B cell (primary cell): ENCODE measurements around the gene IL10RA. TPM values are rescaled to one million over a fixed set of nuclear protein-coding genes. Genes with fewer than 3 reads are reported as not detected.

Source experiments
- ATAC-seq: fragments of 200-7000 bp; cut with Tn5 transposase; one replicate; pipeline ENCODE4 v1.10.0; 2021; ENCODE audit warnings: low read depth, mild to moderate bottlenecking, moderate number of reproducible peaks, moderate library complexity
- CTCF ChIA-PET: fragments of 350-600 bp; sonication (Branson Sonifier 250); formaldehyde crosslinking; loops from one replicate; lab custom pipeline; 2021; ENCODE audit warnings: antibody characterized with exemption, inconsistent platforms; lab: Charles Lee
- POLR2A ChIA-PET: fragments of 350-600 bp; sonication (Branson Sonifier 250); formaldehyde crosslinking; loops from one replicate; lab custom pipeline; 2021; ENCODE audit warnings: antibody characterized with exemption; lab: Charles Lee
- DNase-seq: peaks from one replicate; pipeline ENCODE4 v3.0.0; 2013
- H2AFZ ChIP-seq: 2 replicates; pipeline ENCODE4 v1.6.1; 2012; ENCODE audit warnings: mild to moderate bottlenecking, low read depth, low read length; ENCODE audit not compliant: insufficient read depth, poor library complexity, severe bottlenecking
- H3K27ac ChIP-seq, 2 donors: 1 replicate in 1 of 2; 2 replicates in 1 of 2; pipeline ENCODE4 v1.5.1; 2012 to 2013; ENCODE audit warnings: low read length in 2 of 2, mild to moderate bottlenecking in 2 of 2, moderate library complexity in 1 of 2
- H3K27me3 ChIP-seq, 4 experiments: fragments of 200-600 bp in 1 of 4; sonication (generic) in 1 of 4; replicated peaks in 1 of 4; 1 replicate in 2 of 4; 2 replicates in 2 of 4; pipeline versions ENCODE4 v1.6.1 to v1.7.0; 2013 to 2016; ENCODE audit warnings: low read length in 3 of 4, mild to moderate bottlenecking in 2 of 4, mixed read lengths in 1 of 4, moderate library complexity in 1 of 4; ENCODE audit not compliant: insufficient read depth in 4 of 4, control insufficient read depth in 3 of 4; ENCODE audit errors: control extremely low read depth in 1 of 4
- H3K36me3 ChIP-seq, 2 experiments: replicated peaks in 1 of 2; 1 replicate in 1 of 2; 2 replicates in 1 of 2; pipeline versions ENCODE4 v1.6.1 to v1.7.1; 2013; ENCODE audit warnings: low read length in 1 of 2; ENCODE audit not compliant: insufficient read depth in 2 of 2, control insufficient read depth in 1 of 2; ENCODE audit errors: control extremely low read depth in 1 of 2, extremely low read depth in 1 of 2
- H3K4me1 ChIP-seq, 2 donors: fragments of 200-600 bp in 1 of 2; sonication (generic) in 1 of 2; 1 replicate in 1 of 2; 2 replicates in 1 of 2; pipeline versions ENCODE4 v1.5.1 to v1.6.1; 2013 to 2017; ENCODE audit warnings: low read length in 2 of 2; ENCODE audit not compliant: control insufficient read depth in 2 of 2, insufficient read depth in 2 of 2
- H3K4me2 ChIP-seq: replicated peaks from 2 replicates; pipeline ENCODE3; 2012; ENCODE audit warnings: mild to moderate bottlenecking, low read depth, low read length; ENCODE audit not compliant: poor library complexity, severe bottlenecking
- H3K4me3 ChIP-seq, 5 experiments: fragments of 200-600 bp in 1 of 5; sonication (generic) in 1 of 5; 1 replicate in 3 of 5; 2 replicates in 2 of 5; pipeline versions ENCODE4 v1.5.1 to v1.7.0; 2011 to 2016; ENCODE audit warnings: low read length in 4 of 5, mild to moderate bottlenecking in 4 of 5, low read depth in 2 of 5, control low read depth in 1 of 5, moderate library complexity in 1 of 5; ENCODE audit not compliant: insufficient read depth in 1 of 5; ENCODE audit errors: control extremely low read depth in 1 of 5, extremely low read depth in 1 of 5
- H3K79me2 ChIP-seq: fragments of 200-600 bp; sonication (generic); one replicate; pipeline ENCODE4 v1.6.0; 2016; ENCODE audit warnings: low read length; ENCODE audit not compliant: control insufficient read depth, insufficient read depth
- H3K9ac ChIP-seq: fragments of 200-600 bp; sonication (generic); 2 replicates; pipeline ENCODE4 v1.6.1; 2017; ENCODE audit warnings: mild to moderate bottlenecking, low read length, moderate library complexity
- H3K9me3 ChIP-seq, 3 donors: one replicate each; pipeline versions ENCODE4 v1.6.1 to v1.7.1; 2013; ENCODE audit warnings: low read length in 2 of 3; ENCODE audit not compliant: control insufficient read depth in 2 of 3, insufficient read depth in 1 of 3; ENCODE audit errors: control extremely low read depth in 1 of 3
- H4K20me1 ChIP-seq: 2 replicates; pipeline ENCODE4 v1.6.0; 2012; ENCODE audit warnings: mild to moderate bottlenecking, low read length; ENCODE audit not compliant: insufficient read depth, control insufficient read depth, poor library complexity, severe bottlenecking
- H3K27ac Mint-ChIP-seq: one replicate; pipeline ENCODE4 v1.8.0; 2021; ENCODE audit warnings: mixed read lengths
- H3K27me3 Mint-ChIP-seq: one replicate; pipeline ENCODE4 v1.8.0; 2021; ENCODE audit warnings: mixed read lengths
- H3K4me1 Mint-ChIP-seq: one replicate; pipeline ENCODE4 v1.8.0; 2021; ENCODE audit warnings: mixed read lengths
- H3K4me3 Mint-ChIP-seq: one replicate; pipeline ENCODE4 v1.8.0; 2021; ENCODE audit warnings: mixed read lengths
- H3K9me3 Mint-ChIP-seq: one replicate; pipeline ENCODE4 v1.8.0; 2022; ENCODE audit warnings: mixed read lengths; ENCODE audit not compliant: insufficient read depth
- EZH2 ChIP-seq: IDR thresholded peaks from 2 replicates; pipeline ENCODE4 v1.6.1; 2012; ENCODE audit warnings: borderline replicate concordance, low read depth, mild to moderate bottlenecking, moderate library complexity, low read length; ENCODE audit not compliant: insufficient read depth, poor library complexity, severe bottlenecking
- WGBS: methylation state at CpG from one replicate; pipeline ENCODE4 v1.1.5; 2013; ENCODE audit warnings: missing lambda C conversion rate; ENCODE audit not compliant: insufficient coverage; 5-methylcytosine and 5-hydroxymethylcytosine counted together
- intact Hi-C: fragments of 100-400 bp; cut with micrococcal nuclease; formaldehyde crosslinking; loops from one replicate; pipeline ENCODE4 v1.10.0; 2022
- polyA plus RNA-seq: library from polyadenylated mRNA; depleted of rRNA; stranded (reverse); fragments of >200 nt; gene quantifications from 2 replicates; pipeline ENCODE4 v1.2.3, GENCODE V29; 2012
- total RNA-seq, 2 donors: library from RNA; stranded (reverse); fragments of 120-200 nt in 1 of 2; gene quantifications; 1 replicate in 1 of 2; 2 replicates in 1 of 2; pipeline versions ENCODE4 v1.2.3 to v1.2.4, GENCODE V29; 2013 to 2022
- TF ChIP-seq, protein P1 (sequence below): fragments of 200-600 bp; IDR thresholded peaks from one replicate; pipeline ENCODE4 v1.8.0; 2022; ENCODE audit warnings: antibody characterized with exemption, mild to moderate bottlenecking

IL10RA gene
- total and polyA plus RNA-seq, 2 donors (not counting 1 experiment from before 2014, with no cell fraction given): 73.3 to 417 TPM

DNA sequence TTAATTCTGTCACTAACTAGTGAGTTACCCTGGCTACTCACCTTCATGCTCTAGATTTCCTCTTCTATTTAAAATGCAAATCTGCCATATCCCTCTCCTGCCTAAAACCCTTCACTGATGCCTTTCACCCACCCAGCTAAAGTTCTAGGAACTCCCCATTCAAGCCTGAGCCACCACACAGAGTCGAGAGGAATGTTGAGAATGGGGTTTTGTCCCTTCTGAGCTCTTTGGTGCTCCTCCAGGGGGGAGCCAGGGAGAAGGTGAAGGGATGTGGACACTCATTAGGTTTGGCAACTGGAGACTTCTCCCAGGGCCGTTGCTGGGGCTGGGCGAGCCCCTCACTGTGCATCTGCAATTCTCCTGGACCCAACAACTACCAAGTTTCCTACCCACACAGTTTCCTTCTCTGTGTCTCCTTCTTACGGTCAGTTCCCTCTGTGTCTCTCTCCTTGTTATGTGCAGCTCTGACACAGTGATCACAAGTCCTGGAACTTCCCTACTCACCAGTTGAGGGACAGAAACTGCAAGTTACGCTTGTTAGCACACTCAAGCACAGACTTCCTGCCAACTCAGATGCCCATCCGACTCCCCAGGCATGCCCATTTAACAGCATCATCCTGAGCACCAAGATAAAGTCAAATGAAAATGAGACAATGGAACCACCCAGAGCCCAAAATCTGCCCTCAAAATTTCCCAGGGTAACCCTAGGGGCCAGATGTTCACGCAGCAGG lies 6.5 kb upstream of the IL10RA start:
- Mint-ChIP-seq H3K4me3 (peak overlapping the region; percentile 59), H3K27ac (peak overlapping the region; percentile 79), H3K27me3 (no peaks in the 10 kb centered on the region), H3K9me3 (no peaks in the 10 kb centered on the region), H3K4me1 (peaks cover 65% of the 10 kb centered on the region)
- Histone ChIP-seq H3K27ac (peak overlapping the region; percentile 69 to 79), H3K4me3 (no peak overlapping the region), H2AFZ (peak overlapping the region; percentile 8), H3K4me2 (peak overlapping the region; percentile 50), H3K27me3 (no peaks in the 10 kb centered on the region), H3K9me3 (peaks cover 0 to 6% (median 0%) of the 10 kb centered on the region in 3 donors), H4K20me1 (no peaks in the 10 kb centered on the region), H3K79me2 (peaks cover 3% of the 10 kb centered on the region), H3K9ac (no peak overlapping the region), H3K36me3 (peaks cover 0 to 2% of the 10 kb centered on the region in 2 experiments), H3K4me1 (peaks cover 33 to 49% of the 10 kb centered on the region in 2 donors)
- ATAC-seq: peak; percentile 71
- POLR2A ChIA-PET: interaction anchor here (1.0 to 2.6 kb wide), 5 partner anchors 17 to 72 kb away, joined by 3 to 10 read pairs (median 5); no protein-coding TSS in a partner anchor
- intact Hi-C loops: no loop called here
- DNase-seq: peak; percentile 74
- TF ChIP-seq EZH2: no peak
- TF ChIP-seq, protein P1, sequence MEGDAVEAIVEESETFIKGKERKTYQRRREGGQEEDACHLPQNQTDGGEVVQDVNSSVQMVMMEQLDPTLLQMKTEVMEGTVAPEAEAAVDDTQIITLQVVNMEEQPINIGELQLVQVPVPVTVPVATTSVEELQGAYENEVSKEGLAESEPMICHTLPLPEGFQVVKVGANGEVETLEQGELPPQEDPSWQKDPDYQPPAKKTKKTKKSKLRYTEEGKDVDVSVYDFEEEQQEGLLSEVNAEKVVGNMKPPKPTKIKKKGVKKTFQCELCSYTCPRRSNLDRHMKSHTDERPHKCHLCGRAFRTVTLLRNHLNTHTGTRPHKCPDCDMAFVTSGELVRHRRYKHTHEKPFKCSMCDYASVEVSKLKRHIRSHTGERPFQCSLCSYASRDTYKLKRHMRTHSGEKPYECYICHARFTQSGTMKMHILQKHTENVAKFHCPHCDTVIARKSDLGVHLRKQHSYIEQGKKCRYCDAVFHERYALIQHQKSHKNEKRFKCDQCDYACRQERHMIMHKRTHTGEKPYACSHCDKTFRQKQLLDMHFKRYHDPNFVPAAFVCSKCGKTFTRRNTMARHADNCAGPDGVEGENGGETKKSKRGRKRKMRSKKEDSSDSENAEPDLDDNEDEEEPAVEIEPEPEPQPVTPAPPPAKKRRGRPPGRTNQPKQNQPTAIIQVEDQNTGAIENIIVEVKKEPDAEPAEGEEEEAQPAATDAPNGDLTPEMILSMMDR: no peak
- CTCF ChIA-PET: interaction anchor here (1.0 to 8.1 kb wide), 9 partner anchors 8 to 162 kb away, joined by 3 to 60 read pairs (median 5); no protein-coding TSS in a partner anchor
- WGBS: 22% methylated on average over 6 of the region's 7 CpGs

DNA sequence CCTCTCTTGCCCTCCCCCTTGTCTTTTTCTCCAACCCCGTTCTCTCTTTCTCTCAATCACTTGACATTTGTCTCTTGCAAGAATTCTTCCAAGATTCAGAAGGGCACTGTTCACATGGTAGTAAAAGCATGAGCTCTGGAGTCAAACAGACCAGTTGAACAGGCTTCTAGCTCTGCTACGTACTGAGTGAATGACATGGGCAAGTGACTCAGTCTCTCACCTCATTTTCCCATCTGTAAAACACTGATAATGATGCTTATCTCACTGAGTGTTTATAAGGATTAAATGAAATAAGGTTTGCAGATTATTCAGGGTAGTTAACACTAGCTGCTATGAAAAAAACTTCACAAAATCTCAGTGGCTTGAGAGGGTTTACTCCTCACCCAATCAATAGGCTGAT lies 5.9 kb upstream of the IL10RA start:
- intact Hi-C loops: no loop called here
- peak overlapping the region; percentile 50 for H3K4me2 ChIP-seq
- Mint-ChIP-seq H3K27me3 (no peaks in the 10 kb centered on the region), H3K4me3 (peak overlapping the region; percentile 59), H3K4me1 (peaks cover 71% of the 10 kb centered on the region), H3K9me3 (no peaks in the 10 kb centered on the region), H3K27ac (peak overlapping the region; percentile 79)
- H3K79me2 ChIP-seq: peaks cover 3% of the 10 kb centered on the region
- TF ChIP-seq, protein P1: no peak
- TF ChIP-seq EZH2: no peak
- peaks cover 0 to 6% (median 0%) of the 10 kb centered on the region in 3 donors for H3K9me3 ChIP-seq
- WGBS: 30% methylated on average over 1 of the region's 2 CpGs
- ATAC-seq: no peak
- DNase-seq: no peak
- H3K27me3 ChIP-seq: no peaks in the 10 kb centered on the region
- peaks cover 0 to 2% of the 10 kb centered on the region in 2 experiments for H3K36me3 ChIP-seq
- CTCF ChIA-PET: interaction anchor here (0.7 to 8.1 kb wide), 9 partner anchors 10 to 163 kb away, joined by 3 to 60 read pairs (median 5); no protein-coding TSS in a partner anchor
- POLR2A ChIA-PET: interaction anchor here (1.2 to 2.6 kb wide), 4 partner anchors 16 to 36 kb away, joined by 3 to 10 read pairs (median 6); no protein-coding TSS in a partner anchor
- no peaks in the 10 kb centered on the region for H4K20me1 ChIP-seq
- peaks cover 39 to 56% of the 10 kb centered on the region in 2 donors for H3K4me1 ChIP-seq
- H3K9ac ChIP-seq: no peak overlapping the region
- peak overlapping the region; percentile 45 to 69 for H3K27ac ChIP-seq
- H2AFZ ChIP-seq: no peak overlapping the region
- no peak overlapping the region for H3K4me3 ChIP-seq
